WTC11 (cell line): ENCODE measurements around the gene ARHGAP22. TPM values are rescaled to one million over a fixed set of nuclear protein-coding genes. Genes with fewer than 3 reads are reported as not detected.
A peak's percentile ranks its signal among the peaks of the same experiment; 100 is the strongest.

Experiments used
- ATAC-seq: fragments of 200-7000 bp; cut with Tn5 transposase; 2 replicates; pipeline ENCODE4 v1.10.0; 2021; ENCODE audit warnings: mild to moderate bottlenecking, moderate library complexity
- CTCF ChIA-PET: fragments of 300-600 bp; sonication (Branson Sonifier 250); formaldehyde crosslinking; loops from one replicate; lab custom pipeline; 2021; ENCODE audit warnings: antibody characterized with exemption; lab: Charles Lee
- POLR2A ChIA-PET: fragments of 350-600 bp; sonication (Branson Sonifier 250); formaldehyde crosslinking; loops from one replicate; lab custom pipeline; 2021; ENCODE audit warnings: antibody characterized with exemption; lab: Charles Lee
- DNase-seq: peaks from one replicate; pipeline ENCODE4 v3.0.0; 2021; ENCODE audit warnings: low spot score
- H3K27ac Mint-ChIP-seq: 2 replicates; pipeline ENCODE4 v1.8.0; 2021; ENCODE audit warnings: mixed read lengths
- H3K27me3 Mint-ChIP-seq: 2 replicates; pipeline ENCODE4 v1.8.0; 2021; ENCODE audit warnings: low read depth, mild to moderate bottlenecking, moderate library complexity, mixed read lengths
- H3K36me3 Mint-ChIP-seq: 2 replicates; pipeline ENCODE4 v1.8.0; 2021; ENCODE audit warnings: mixed read lengths
- H3K4me1 Mint-ChIP-seq: 2 replicates; pipeline ENCODE4 v1.8.0; 2022; ENCODE audit warnings: mixed read lengths
- H3K4me3 Mint-ChIP-seq: 2 replicates; pipeline ENCODE4 v1.8.0; 2021; ENCODE audit warnings: mild to moderate bottlenecking, moderate library complexity, mixed read lengths
- H3K9me3 Mint-ChIP-seq: 2 replicates; pipeline ENCODE4 v1.8.0; 2021; ENCODE audit warnings: mixed read lengths
- CREM ChIP-seq: sonication (generic); formaldehyde crosslinking; IDR thresholded peaks from 2 replicates; pipeline ENCODE4 v1.8.1; 2022; ENCODE audit warnings: mild to moderate bottlenecking, missing genetic modification reagents, moderate library complexity
- GABPB1 ChIP-seq: sonication (generic); formaldehyde crosslinking; IDR thresholded peaks from 2 replicates; pipeline ENCODE4 v1.8.1; 2023; ENCODE audit warnings: mild to moderate bottlenecking, missing genetic modification reagents
- GTF2I ChIP-seq: fragments of 250-450 bp; sonication (Bioruptor Pico); conservative IDR thresholded peaks from 2 replicates; pipeline ENCODE4 v1.4.0; 2021; ENCODE audit warnings: mild to moderate bottlenecking
- NFYB ChIP-seq: sonication (generic); formaldehyde crosslinking; conservative IDR thresholded peaks from 2 replicates; pipeline ENCODE4 v1.8.0; 2022; ENCODE audit warnings: low read depth, missing genetic modification reagents
- NR3C1 ChIP-seq: sonication (generic); formaldehyde crosslinking; conservative IDR thresholded peaks from 2 replicates; pipeline ENCODE4 v1.8.1; 2023; ENCODE audit warnings: low read depth, mild to moderate bottlenecking, missing genetic modification reagents
- SMAD4 ChIP-seq: sonication (generic); formaldehyde crosslinking; IDR thresholded peaks from 2 replicates; pipeline ENCODE4 v1.8.0; 2022; ENCODE audit warnings: mild to moderate bottlenecking, missing genetic modification reagents
- SOX15 ChIP-seq: fragments of 250-450 bp; sonication (Bioruptor Pico); IDR thresholded peaks from 2 replicates; pipeline ENCODE4 v1.9.0; 2021; ENCODE audit warnings: mild to moderate bottlenecking
- TEAD4 ChIP-seq: sonication (generic); formaldehyde crosslinking; IDR thresholded peaks from 2 replicates; pipeline ENCODE4 v1.8.0; 2022; ENCODE audit warnings: mild to moderate bottlenecking, missing genetic modification reagents
- ZNF121 ChIP-seq: sonication (generic); formaldehyde crosslinking; IDR thresholded peaks from 2 replicates; pipeline ENCODE4 v1.8.0; 2023; ENCODE audit warnings: missing genetic modification reagents
- ZNF423 ChIP-seq: fragments of 250-450 bp; sonication (Bioruptor Pico); IDR thresholded peaks from 2 replicates; pipeline ENCODE4 v2.1.2; 2022; ENCODE audit warnings: mild to moderate bottlenecking, moderate library complexity
- total RNA-seq: library from RNA; stranded (reverse); gene quantifications from 3 replicates; pipeline ENCODE4 v1.2.3, GENCODE V29; 2021
- TF ChIP-seq, protein P1 (sequence below): sonication (generic); formaldehyde crosslinking; IDR thresholded peaks from 2 replicates; pipeline ENCODE4 v1.8.1; 2023; ENCODE audit warnings: mild to moderate bottlenecking, missing genetic modification reagents
- TF ChIP-seq, protein P2 (sequence below): sonication (generic); formaldehyde crosslinking; IDR thresholded peaks from 2 replicates; pipeline ENCODE4 v1.8.1; 2022; ENCODE audit warnings: mild to moderate bottlenecking, moderate library complexity, missing genetic modification reagents
- TF ChIP-seq, protein P3 (sequence below): sonication (generic); formaldehyde crosslinking; IDR thresholded peaks from 2 replicates; pipeline ENCODE4 v1.8.0; 2022; ENCODE audit warnings: mild to moderate bottlenecking, missing genetic modification reagents
- TF ChIP-seq, protein P4 (sequence below): sonication (generic); formaldehyde crosslinking; IDR thresholded peaks from 2 replicates; pipeline ENCODE4 v1.8.1; 2023; ENCODE audit warnings: mild to moderate bottlenecking, moderate library complexity, missing genetic modification reagents
- TF ChIP-seq, protein P5 (sequence below): sonication (generic); formaldehyde crosslinking; IDR thresholded peaks from 2 replicates; pipeline ENCODE4 v1.8.0; 2022; ENCODE audit warnings: mild to moderate bottlenecking, missing genetic modification reagents

ARHGAP22 gene
- total RNA-seq, 1 experiment from 2014 or later = 8.6 TPM

DNA sequence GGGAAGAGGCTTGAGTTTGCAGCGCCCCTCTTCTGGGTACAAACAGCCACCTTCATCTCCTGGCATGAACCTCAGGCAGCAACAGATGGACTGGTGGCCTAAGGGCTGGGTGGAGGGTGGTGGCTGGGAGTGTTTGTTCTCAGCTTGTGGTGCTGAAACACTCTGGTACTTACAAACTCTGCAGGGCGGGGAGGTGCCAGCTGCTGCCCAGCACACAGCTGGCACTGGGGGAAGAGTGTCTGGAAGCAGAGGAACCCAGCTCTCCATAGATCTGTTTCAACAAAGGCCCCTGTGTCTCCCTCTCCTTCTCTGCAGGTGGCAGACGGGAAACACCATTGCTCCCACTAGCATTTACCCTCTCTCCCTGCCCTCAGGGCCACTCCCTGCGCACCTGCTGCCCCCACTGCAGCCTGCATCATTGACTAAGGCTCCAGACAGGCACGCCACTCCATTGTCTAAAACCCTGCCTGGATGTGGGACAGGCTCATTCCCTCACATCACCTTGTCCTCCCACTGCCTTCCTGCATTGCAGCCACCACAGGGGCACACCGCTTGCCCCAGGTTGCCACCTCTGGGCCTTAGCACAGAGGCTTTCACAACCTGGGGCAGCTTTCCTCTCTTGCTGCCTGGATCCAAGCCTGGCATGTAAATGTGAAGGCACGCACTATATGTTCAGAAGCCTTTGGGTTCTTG, 6.5 kb downstream of the ARHGAP22 start:
- ChIA-PET POLR2A (no interaction called here), CTCF (interaction anchor here (1.3 to 1.5 kb wide), 3 partner anchors 9 to 58 kb away, joined by 3 to 4 read pairs (median 3); no protein-coding TSS in a partner anchor)
- Mint-ChIP-seq H3K4me3 (no peak overlapping the region), H3K9me3 (no peaks in the 10 kb centered on the region), H3K27ac (no peak overlapping the region), H3K36me3 (no peaks in the 10 kb centered on the region), H3K27me3 (no peaks in the 10 kb centered on the region), H3K4me1 (peaks cover 21% of the 10 kb centered on the region)
- TF ChIP-seq, protein P1, sequence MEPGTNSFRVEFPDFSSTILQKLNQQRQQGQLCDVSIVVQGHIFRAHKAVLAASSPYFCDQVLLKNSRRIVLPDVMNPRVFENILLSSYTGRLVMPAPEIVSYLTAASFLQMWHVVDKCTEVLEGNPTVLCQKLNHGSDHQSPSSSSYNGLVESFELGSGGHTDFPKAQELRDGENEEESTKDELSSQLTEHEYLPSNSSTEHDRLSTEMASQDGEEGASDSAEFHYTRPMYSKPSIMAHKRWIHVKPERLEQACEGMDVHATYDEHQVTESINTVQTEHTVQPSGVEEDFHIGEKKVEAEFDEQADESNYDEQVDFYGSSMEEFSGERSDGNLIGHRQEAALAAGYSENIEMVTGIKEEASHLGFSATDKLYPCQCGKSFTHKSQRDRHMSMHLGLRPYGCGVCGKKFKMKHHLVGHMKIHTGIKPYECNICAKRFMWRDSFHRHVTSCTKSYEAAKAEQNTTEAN (CRISPR knock-in tag) = no peak
- TF ChIP-seq SOX15 (CRISPR knock-in tag) (no peak), CREM (no peak), NR3C1 (CRISPR knock-in tag) (no peak)
- TF ChIP-seq, protein P2, sequence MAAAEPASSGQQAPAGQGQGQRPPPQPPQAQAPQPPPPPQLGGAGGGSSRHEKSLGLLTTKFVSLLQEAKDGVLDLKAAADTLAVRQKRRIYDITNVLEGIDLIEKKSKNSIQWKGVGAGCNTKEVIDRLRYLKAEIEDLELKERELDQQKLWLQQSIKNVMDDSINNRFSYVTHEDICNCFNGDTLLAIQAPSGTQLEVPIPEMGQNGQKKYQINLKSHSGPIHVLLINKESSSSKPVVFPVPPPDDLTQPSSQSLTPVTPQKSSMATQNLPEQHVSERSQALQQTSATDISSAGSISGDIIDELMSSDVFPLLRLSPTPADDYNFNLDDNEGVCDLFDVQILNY (CRISPR knock-in tag) = no peak
- TF ChIP-seq, protein P3, sequence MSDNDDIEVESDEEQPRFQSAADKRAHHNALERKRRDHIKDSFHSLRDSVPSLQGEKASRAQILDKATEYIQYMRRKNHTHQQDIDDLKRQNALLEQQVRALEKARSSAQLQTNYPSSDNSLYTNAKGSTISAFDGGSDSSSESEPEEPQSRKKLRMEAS = no peak
- TF ChIP-seq, protein P4, sequence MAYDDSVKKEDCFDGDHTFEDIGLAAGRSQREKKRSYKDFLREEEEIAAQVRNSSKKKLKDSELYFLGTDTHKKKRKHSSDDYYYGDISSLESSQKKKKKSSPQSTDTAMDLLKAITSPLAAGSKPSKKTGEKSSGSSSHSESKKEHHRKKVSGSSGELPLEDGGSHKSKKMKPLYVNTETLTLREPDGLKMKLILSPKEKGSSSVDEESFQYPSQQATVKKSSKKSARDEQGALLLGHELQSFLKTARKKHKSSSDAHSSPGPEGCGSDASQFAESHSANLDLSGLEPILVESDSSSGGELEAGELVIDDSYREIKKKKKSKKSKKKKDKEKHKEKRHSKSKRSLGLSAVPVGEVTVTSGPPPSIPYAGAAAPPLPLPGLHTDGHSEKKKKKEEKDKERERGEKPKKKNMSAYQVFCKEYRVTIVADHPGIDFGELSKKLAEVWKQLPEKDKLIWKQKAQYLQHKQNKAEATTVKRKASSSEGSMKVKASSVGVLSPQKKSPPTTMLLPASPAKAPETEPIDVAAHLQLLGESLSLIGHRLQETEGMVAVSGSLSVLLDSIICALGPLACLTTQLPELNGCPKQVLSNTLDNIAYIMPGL = no peak
- no peak for DNase-seq
- no peak for ATAC-seq

DNA sequence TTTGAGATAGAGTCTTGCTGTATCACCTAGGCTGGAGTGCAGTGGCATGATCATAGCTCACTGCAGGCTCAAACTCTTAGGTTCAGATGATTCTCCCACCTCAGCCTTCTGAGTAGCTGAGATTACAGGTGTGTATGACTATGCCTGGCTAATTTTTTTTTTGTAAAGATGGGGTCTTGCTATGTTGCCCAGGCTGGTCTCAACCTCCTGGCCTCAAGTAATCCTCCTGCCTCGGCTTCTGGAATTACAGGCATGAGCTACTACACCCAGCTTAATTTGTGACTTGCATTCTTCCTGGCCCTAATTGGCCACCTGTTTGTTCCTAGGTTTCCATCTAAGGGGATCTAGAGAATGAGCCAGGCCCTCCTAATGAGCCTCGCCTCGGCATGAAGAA, 9.3 kb downstream of the ARHGAP22 start:
- Mint-ChIP-seq H3K27ac (no peak overlapping the region), H3K9me3 (no peaks in the 10 kb centered on the region), H3K27me3 (peaks cover 3% of the 10 kb centered on the region), H3K36me3 (no peaks in the 10 kb centered on the region)
- no peak for DNase-seq
- POLR2A ChIA-PET = no interaction called here
- TF ChIP-seq SMAD4 (CRISPR knock-in tag) = no peak
- no peak for TF ChIP-seq GABPB1
- TF ChIP-seq GTF2I (CRISPR knock-in tag) = 0 out of 2 replicates have a peak, but pooled peaks have one; percentile 16
- no peak for TF ChIP-seq TEAD4 (CRISPR knock-in tag)
- TF ChIP-seq ZNF121 (CRISPR knock-in tag) = peak; percentile 88; the same call in 1 of the 2 replicates
- TF ChIP-seq, all 79 proteins: peak for 2
- Mint-ChIP-seq H3K4me1 (peaks cover 23% of the 10 kb centered on the region), H3K4me3 (no peak overlapping the region)
- CTCF ChIA-PET = interaction anchor here (1.1 to 4.0 kb wide), 8 partner anchors 8 to 151 kb away, joined by 3 to 21 read pairs (median 7); partner anchors contain the start of gene ARHGAP22
- no peak for ATAC-seq

DNA sequence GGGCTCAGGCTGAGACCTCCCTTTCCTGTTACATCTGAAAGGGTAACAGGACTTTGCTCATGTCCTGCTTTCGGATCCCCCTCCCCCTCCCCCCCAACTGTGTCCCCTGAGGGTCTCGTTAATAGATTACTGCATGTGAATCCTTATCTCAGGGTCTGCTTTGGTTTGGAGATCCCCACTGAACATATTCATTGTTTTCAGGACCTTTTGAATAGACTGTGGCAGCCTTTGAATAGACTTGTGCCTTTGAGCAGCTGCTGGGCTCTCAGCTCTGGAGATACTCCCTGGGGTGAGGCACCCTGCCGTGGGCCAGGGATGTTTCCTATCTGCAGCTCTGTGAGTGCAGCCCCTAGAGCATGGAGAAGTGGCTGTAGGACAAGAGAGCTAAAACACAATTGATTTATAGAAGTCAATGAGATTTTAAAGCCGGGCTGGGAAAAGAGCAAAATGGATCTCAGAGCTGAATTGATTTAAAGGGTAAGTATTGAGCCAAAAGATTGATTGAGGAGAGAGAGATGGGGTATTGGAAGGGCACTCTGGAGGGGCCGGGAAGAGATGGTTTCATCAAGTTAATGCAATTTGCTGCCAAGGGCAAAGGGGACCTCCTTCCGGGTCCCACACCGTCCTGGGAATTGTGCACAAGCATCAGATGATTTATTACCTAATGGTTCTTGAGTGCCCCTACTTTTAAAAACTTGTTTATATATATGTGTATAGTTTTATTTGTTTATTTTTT, 9.9 kb downstream of the ARHGAP22 start:
- peak; percentile 54 for ATAC-seq
- ChIA-PET POLR2A (no interaction called here), CTCF (interaction anchor here (0.9 to 4.0 kb wide), 10 partner anchors 9 to 150 kb away, joined by 3 to 21 read pairs (median 6); partner anchors contain the start of gene ARHGAP22)
- Mint-ChIP-seq H3K36me3 (no peaks in the 10 kb centered on the region), H3K27ac (no peak overlapping the region; the same call in 1 of the 2 replicates), H3K9me3 (no peaks in the 10 kb centered on the region), H3K4me3 (peak overlapping the region; percentile 11; the same call in 1 of the 2 replicates), H3K4me1 (peaks cover 23% of the 10 kb centered on the region), H3K27me3 (peaks cover 3% of the 10 kb centered on the region)
- TF ChIP-seq, protein P5, sequence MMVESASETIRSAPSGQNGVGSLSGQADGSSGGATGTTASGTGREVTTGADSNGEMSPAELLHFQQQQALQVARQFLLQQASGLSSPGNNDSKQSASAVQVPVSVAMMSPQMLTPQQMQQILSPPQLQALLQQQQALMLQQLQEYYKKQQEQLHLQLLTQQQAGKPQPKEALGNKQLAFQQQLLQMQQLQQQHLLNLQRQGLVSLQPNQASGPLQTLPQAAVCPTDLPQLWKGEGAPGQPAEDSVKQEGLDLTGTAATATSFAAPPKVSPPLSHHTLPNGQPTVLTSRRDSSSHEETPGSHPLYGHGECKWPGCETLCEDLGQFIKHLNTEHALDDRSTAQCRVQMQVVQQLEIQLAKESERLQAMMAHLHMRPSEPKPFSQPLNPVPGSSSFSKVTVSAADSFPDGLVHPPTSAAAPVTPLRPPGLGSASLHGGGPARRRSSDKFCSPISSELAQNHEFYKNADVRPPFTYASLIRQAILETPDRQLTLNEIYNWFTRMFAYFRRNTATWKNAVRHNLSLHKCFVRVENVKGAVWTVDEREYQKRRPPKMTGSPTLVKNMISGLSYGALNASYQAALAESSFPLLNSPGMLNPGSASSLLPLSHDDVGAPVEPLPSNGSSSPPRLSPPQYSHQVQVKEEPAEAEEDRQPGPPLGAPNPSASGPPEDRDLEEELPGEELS (CRISPR knock-in tag) = no peak
- TF ChIP-seq NFYB (CRISPR knock-in tag) (no peak), ZNF423 (CRISPR knock-in tag) (peak; percentile 98)
- DNase-seq = peak; percentile 40
